GM12891 (cell line): ENCODE results near the gene ARSB.
A peak's percentile ranks its signal among the peaks of the same experiment; 100 is the strongest.

Experiments used
- DNase-seq: peaks from one replicate; pipeline ENCODE4 v3.0.0; 2011; ENCODE audit warnings: low spot score; ENCODE audit not compliant: insufficient read length
- FAIRE-seq: peaks from 2 replicates; lab custom pipeline; 2011; peaks lifted over from hg19 to GRCh38; lab: Jason Lieb, UNC
- PAX5 ChIP-seq: IDR thresholded peaks from 2 replicates; pipeline ENCODE4 v1.6.1; 2011; ENCODE audit warnings: low read length, moderate library complexity, mild to moderate bottlenecking; ENCODE audit not compliant: insufficient read depth, severe bottlenecking
- POLR2A ChIP-seq: IDR thresholded peaks from 2 replicates; pipeline ENCODE4 v1.6.1; 2011; ENCODE audit warnings: low read depth, low read length, control low read depth
- POLR2AphosphoS5 ChIP-seq: IDR thresholded peaks from 2 replicates; pipeline ENCODE4 v1.6.1; 2011; ENCODE audit warnings: low read depth, low read length, control low read depth
- POU2F2 ChIP-seq: IDR thresholded peaks from 2 replicates; pipeline ENCODE4 v1.6.1; 2011; ENCODE audit warnings: low read depth, mild to moderate bottlenecking, control low read depth, low read length, moderate library complexity
- SPI1 ChIP-seq: IDR thresholded peaks from 2 replicates; pipeline ENCODE4 v1.6.1; 2011; ENCODE audit warnings: low read depth, low read length, control low read depth
- TAF1 ChIP-seq: IDR thresholded peaks from 2 replicates; pipeline ENCODE4 v1.6.1; 2011; ENCODE audit warnings: low read depth, low read length, control low read depth

The ARSB gene

GRCh38 chr5:78799266-78800017 lies 185.7 kb downstream of the ARSB start:
- FAIRE-seq (no peak), DNase-seq (no peak)
- no peak for TF ChIP-seq POLR2A
- TF ChIP-seq TAF1, result no peak
- TF ChIP-seq PAX5, result no peak
- no peak for TF ChIP-seq SPI1
- no peak for TF ChIP-seq POLR2AphosphoS5
- TF ChIP-seq POU2F2, result no peak

GRCh38 chr5:78798673-78799029 lies 186.5 kb downstream of the ARSB start:
- DNase-seq (no peak), FAIRE-seq (no peak)
- TF ChIP-seq PAX5 (no peak), POLR2AphosphoS5 (no peak), TAF1 (no peak), POU2F2 (no peak), POLR2A (no peak), SPI1 (no peak)

GRCh38 chr5:78797936-78798672 lies 187.0 kb downstream of the ARSB start:
- TF ChIP-seq POU2F2 (no peak), PAX5 (no peak), POLR2AphosphoS5 (no peak), SPI1 (no peak), POLR2A (no peak), TAF1 (no peak)
- FAIRE-seq, result no peak
- no peak for DNase-seq

- FAIRE-seq (no peak), DNase-seq (no peak)
- TF ChIP-seq POLR2AphosphoS5, result no peak
- TF ChIP-seq TAF1, result no peak
- no peak for TF ChIP-seq PAX5
- no peak for TF ChIP-seq POU2F2
- no peak for TF ChIP-seq POLR2A
- TF ChIP-seq SPI1, result no peak
Measured at GRCh38 chr5:78795757-78796156, 189.4 kb downstream of the ARSB start.

- TF ChIP-seq POLR2AphosphoS5, result no peak
- no peak for TF ChIP-seq SPI1
- TF ChIP-seq POU2F2, result no peak
- no peak for TF ChIP-seq TAF1
- DNase-seq (no peak), FAIRE-seq (no peak)
Measured at GRCh38 chr5:78794693-78795215, 190.4 kb downstream of the ARSB start.

GRCh38 chr5:78793907-78794662 lies 191.0 kb downstream of the ARSB start:
- FAIRE-seq, result no peak
- DNase-seq, result no peak
- no peak for TF ChIP-seq POLR2A
- TF ChIP-seq POU2F2, result no peak
- TF ChIP-seq PAX5, result no peak
- no peak for TF ChIP-seq TAF1
- TF ChIP-seq SPI1, result no peak
- TF ChIP-seq POLR2AphosphoS5, result no peak

- DNase-seq, result no peak
- TF ChIP-seq SPI1 (peak; percentile 63), TAF1 (no peak)
- FAIRE-seq, result peak; percentile 69
Measured at GRCh38 chr5:78792345-78793055, 192.6 kb downstream of the ARSB start.

- FAIRE-seq, result no peak
- TF ChIP-seq SPI1, result no peak
- no peak for TF ChIP-seq TAF1
- TF ChIP-seq POLR2AphosphoS5, result no peak
- TF ChIP-seq POLR2A, result no peak
- no peak for TF ChIP-seq POU2F2
- no peak for TF ChIP-seq PAX5
Measured at GRCh38 chr5:78791501-78792100, 193.5 kb downstream of the ARSB start.

GRCh38 chr5:78787783-78788182 lies 197.3 kb downstream of the ARSB start:
- FAIRE-seq (no peak), DNase-seq (no peak)
- no peak for TF ChIP-seq TAF1
- no peak for TF ChIP-seq POLR2A
- peak; percentile 29; the same call in 1 of the 2 replicates for TF ChIP-seq SPI1

More at GRCh38 chr5:78791501-78792100, 193.5 kb downstream of the ARSB start:
- no peak for DNase-seq
